Keratinocyte (primary cell): ENCODE measurements around the gene GCNT1. TPM values are rescaled to one million over a fixed set of nuclear protein-coding genes. Genes with fewer than 3 reads are reported as not detected.

Experiments
- DNase-seq: peaks from one replicate; pipeline ENCODE4 v3.0.0-alpha.2; 2011; ENCODE audit warnings: low read depth, missing footprints, low spot score
- FAIRE-seq: peaks from 2 replicates; lab custom pipeline; 2011; peaks lifted over from hg19 to GRCh38; lab: Jason Lieb, UNC
- H2AFZ ChIP-seq: 2 replicates; pipeline ENCODE4 v1.6.0; 2012; ENCODE audit warnings: low read length, control low read depth, inconsistent platforms; ENCODE audit not compliant: control insufficient read depth
- H3K27ac ChIP-seq: 2 replicates; pipeline ENCODE4 v1.5.1; 2011; ENCODE audit warnings: low read length; ENCODE audit not compliant: control insufficient read depth, insufficient read depth
- H3K27me3 ChIP-seq: 3 replicates; pipeline ENCODE4 v1.6.0; 2011; ENCODE audit warnings: low read length; ENCODE audit not compliant: control insufficient read depth, insufficient read depth; ENCODE audit errors: extremely low read depth
- H3K36me3 ChIP-seq, 2 experiments: 2 replicates in 1 of 2; 3 replicates in 1 of 2; pipeline ENCODE4 v1.5.1; 2011; ENCODE audit warnings: low read length in 2 of 2, mild to moderate bottlenecking in 1 of 2; ENCODE audit not compliant: control insufficient read depth in 2 of 2, insufficient read depth in 2 of 2; ENCODE audit errors: extremely low read depth in 1 of 2
- H3K4me1 ChIP-seq: 3 replicates; pipeline ENCODE4 v1.5.1; 2011; ENCODE audit warnings: low read length; ENCODE audit not compliant: control insufficient read depth, insufficient read depth; ENCODE audit errors: extremely low read depth
- H3K4me2 ChIP-seq: 3 replicates; pipeline ENCODE4 v1.6.0; 2011; ENCODE audit warnings: low read depth, low read length; ENCODE audit not compliant: control insufficient read depth, insufficient read depth; ENCODE audit errors: extremely low read depth
- H3K4me3 ChIP-seq, 3 experiments: fragments of 200-600 bp in 1 of 3; sonication (generic) in 1 of 3; 2 replicates in 2 of 3; 3 replicates in 1 of 3; pipeline ENCODE4 v1.5.1; 2011 to 2016; ENCODE audit warnings: low read length in 3 of 3, mild to moderate bottlenecking in 3 of 3, control low read depth in 2 of 3, inconsistent platforms in 1 of 3, low read depth in 1 of 3, mixed read lengths in 1 of 3, mixed run types in 1 of 3, moderate library complexity in 1 of 3; ENCODE audit not compliant: control insufficient read depth in 2 of 3, insufficient read depth in 2 of 3; ENCODE audit errors: extremely low read depth in 1 of 3
- H3K79me2 ChIP-seq: 2 replicates; pipeline ENCODE4 v1.6.0; 2012; ENCODE audit warnings: low read length; ENCODE audit not compliant: control insufficient read depth, insufficient read depth
- H3K9ac ChIP-seq: 3 replicates; pipeline ENCODE4 v1.6.0; 2011; ENCODE audit warnings: low read length; ENCODE audit not compliant: control insufficient read depth, insufficient read depth; ENCODE audit errors: extremely low read depth
- H3K9me1 ChIP-seq: 3 replicates; pipeline ENCODE4 v1.6.0; 2011; ENCODE audit warnings: low read length; ENCODE audit not compliant: control insufficient read depth, insufficient read depth; ENCODE audit errors: extremely low read depth
- H3K9me3 ChIP-seq: 2 replicates; pipeline ENCODE4 v1.5.1; 2012; ENCODE audit warnings: low read depth, low read length; ENCODE audit not compliant: control insufficient read depth
- H4K20me1 ChIP-seq: 3 replicates; pipeline ENCODE4 v1.6.0; 2011; ENCODE audit warnings: low read length; ENCODE audit not compliant: control insufficient read depth, insufficient read depth; ENCODE audit errors: extremely low read depth
- EZH2 ChIP-seq: IDR thresholded peaks from one replicate; pipeline ENCODE4 v1.6.1; 2012; ENCODE audit warnings: inconsistent platforms, mild to moderate bottlenecking, low read length, moderate library complexity
- dilution Hi-C: fragments of 300-500 bp; cut with MboI; formaldehyde crosslinking; loops from one replicate; pipeline ENCODE4 v1.7.0; 2020; ENCODE audit warnings: low sequenced_read_pairs; ENCODE audit not compliant: extremely low pct_ligation_motif_present
- polyA plus RNA-seq, 5 experiments: library from polyadenylated mRNA; depleted of rRNA in 3 of 5; stranded (reverse) in 3 of 5; stranded (forward) in 1 of 5; unstranded in 1 of 5; fragments of >200 nt; gene quantifications; 1 replicate in 1 of 5; 2 replicates in 3 of 5; 3 replicates in 1 of 5; pipeline versions ENCODE4 v1.2.1 to v1.2.3, GENCODE V29; 2011 to 2012; ENCODE audit warnings: missing spikeins in 2 of 5, low read depth in 1 of 5, low replicate concordance in 1 of 5
- TF ChIP-seq, protein P1 (sequence below), 3 experiments: IDR thresholded peaks in 1 of 3; conservative IDR thresholded peaks in 1 of 3; optimal IDR thresholded peaks in 1 of 3; 2 replicates in 2 of 3; 3 replicates in 1 of 3; pipeline versions ENCODE3 to v1.5.1; 2011; ENCODE audit warnings: low read length in 3 of 3, mild to moderate bottlenecking in 3 of 3, moderate library complexity in 2 of 3, control low read depth in 1 of 3, inconsistent platforms in 1 of 3; ENCODE audit not compliant: insufficient read depth in 2 of 3; ENCODE audit errors: extremely low read depth in 1 of 3

GCNT1 gene
- polyA plus RNA-seq, 1 donor (not counting 4 experiments of a cell fraction or from before 2014, with no cell fraction given), result 7.5 TPM

GRCh38 chr9:76529653-76530052, 70.7 kb downstream of the GCNT1 start:
- Histone ChIP-seq H3K27me3 (no peaks in the 10 kb centered on the region), H3K4me1 (no peaks in the 10 kb centered on the region), H3K4me2 (no peak overlapping the region), H3K9me1 (no peaks in the 10 kb centered on the region), H3K9me3 (no peaks in the 10 kb centered on the region), H3K4me3 (no peak overlapping the region), H2AFZ (no peak overlapping the region), H3K36me3 (no peaks in the 10 kb centered on the region), H3K9ac (no peak overlapping the region), H3K27ac (no peak overlapping the region), H4K20me1 (no peaks in the 10 kb centered on the region), H3K79me2 (no peaks in the 10 kb centered on the region)
- dilution Hi-C loops, result no loop called here
- TF ChIP-seq, protein P1, sequence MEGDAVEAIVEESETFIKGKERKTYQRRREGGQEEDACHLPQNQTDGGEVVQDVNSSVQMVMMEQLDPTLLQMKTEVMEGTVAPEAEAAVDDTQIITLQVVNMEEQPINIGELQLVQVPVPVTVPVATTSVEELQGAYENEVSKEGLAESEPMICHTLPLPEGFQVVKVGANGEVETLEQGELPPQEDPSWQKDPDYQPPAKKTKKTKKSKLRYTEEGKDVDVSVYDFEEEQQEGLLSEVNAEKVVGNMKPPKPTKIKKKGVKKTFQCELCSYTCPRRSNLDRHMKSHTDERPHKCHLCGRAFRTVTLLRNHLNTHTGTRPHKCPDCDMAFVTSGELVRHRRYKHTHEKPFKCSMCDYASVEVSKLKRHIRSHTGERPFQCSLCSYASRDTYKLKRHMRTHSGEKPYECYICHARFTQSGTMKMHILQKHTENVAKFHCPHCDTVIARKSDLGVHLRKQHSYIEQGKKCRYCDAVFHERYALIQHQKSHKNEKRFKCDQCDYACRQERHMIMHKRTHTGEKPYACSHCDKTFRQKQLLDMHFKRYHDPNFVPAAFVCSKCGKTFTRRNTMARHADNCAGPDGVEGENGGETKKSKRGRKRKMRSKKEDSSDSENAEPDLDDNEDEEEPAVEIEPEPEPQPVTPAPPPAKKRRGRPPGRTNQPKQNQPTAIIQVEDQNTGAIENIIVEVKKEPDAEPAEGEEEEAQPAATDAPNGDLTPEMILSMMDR (optimal IDR thresholded peaks at IDR 0.05 in 1 of 3, IDR thresholded peaks at IDR 0.05 in 1 of 3, conservative IDR thresholded peaks at IDR 0.05 in 1 of 3; ENCODE audit: extremely low read depth in 1 of 3, insufficient read depth in 2 of 3, low read length in 3 of 3), result no peak
- no peak for TF ChIP-seq EZH2
- DNase-seq (no peak), FAIRE-seq (no peak)

GRCh38 chr9:76530458-76531110, 71.6 kb downstream of the GCNT1 start:
- H3K9me3 ChIP-seq, result no peaks in the 10 kb centered on the region
- no peak overlapping the region for H3K4me3 ChIP-seq
- no peaks in the 10 kb centered on the region for H3K27me3 ChIP-seq
- TF ChIP-seq, protein P1 (optimal IDR thresholded peaks at IDR 0.05 in 1 of 3, IDR thresholded peaks at IDR 0.05 in 1 of 3, conservative IDR thresholded peaks at IDR 0.05 in 1 of 3; ENCODE audit: extremely low read depth in 1 of 3, insufficient read depth in 2 of 3, low read length in 3 of 3), result no peak
- TF ChIP-seq EZH2, result no peak
- H2AFZ ChIP-seq, result no peak overlapping the region
- H3K27ac ChIP-seq, result no peak overlapping the region
- H3K9me1 ChIP-seq, result no peaks in the 10 kb centered on the region
- H3K4me1 ChIP-seq, result no peaks in the 10 kb centered on the region
- no peaks in the 10 kb centered on the region for H3K79me2 ChIP-seq
- H3K4me2 ChIP-seq, result no peak overlapping the region
- no peaks in the 10 kb centered on the region for H3K36me3 ChIP-seq
- H4K20me1 ChIP-seq, result no peaks in the 10 kb centered on the region
- dilution Hi-C loops, result no loop called here
- DNase-seq (no peak), FAIRE-seq (no peak)
- no peak overlapping the region for H3K9ac ChIP-seq
